Stimulated activated CD4-positive, alpha-beta T cell treated with anti-CD3 and anti-CD28 coated beads, Interleukin-1b, Interleukin-23, amount 100 ng/mL, for 4 hours (primary cell): ENCODE data around the gene TENM4.
"Not testable (repeated sequence)": the region's sequence is repeated elsewhere in the genome, so short reads cannot be mapped to it uniquely, and the experiment has no call there.

ENCODE experiments used
- DNase-seq, 2 donors: peaks; one replicate each; pipeline ENCODE4 v3.0.0-alpha.2; 2020; ENCODE audit warnings: low read depth in 2 of 2

Gene TENM4

GRCh38 chr11:79209540-79210266, 231.1 kb downstream of the TENM4 start:
- no peak for DNase-seq

- DNase-seq = no peak
These were observed 232.7 kb downstream of the TENM4 start for GRCh38 chr11:79208126-79208525.

- DNase-seq = no peak
These were observed 233.9 kb downstream of the TENM4 start for GRCh38 chr11:79206951-79207350.

- no peak for DNase-seq
These were observed 235.0 kb downstream of the TENM4 start for GRCh38 chr11:79205786-79206185.

- no peak for DNase-seq
These were observed 239.0 kb downstream of the TENM4 start for GRCh38 chr11:79201677-79202347.

GRCh38 chr11:79200398-79201070, 240.3 kb downstream of the TENM4 start:
- DNase-seq = no peak

GRCh38 chr11:79199729-79200354, 241.0 kb downstream of the TENM4 start:
- DNase-seq = no peak

- no peak for DNase-seq
These were observed 242.0 kb downstream of the TENM4 start for GRCh38 chr11:79198898-79199250.

GRCh38 chr11:79198203-79198897, 242.5 kb downstream of the TENM4 start:
- DNase-seq = no peak

GRCh38 chr11:79196950-79197349, 243.9 kb downstream of the TENM4 start:
- DNase-seq = no peak

- DNase-seq = no peak
These were observed 245.6 kb downstream of the TENM4 start for GRCh38 chr11:79195209-79195608.

- no peak for DNase-seq
These were observed 247.0 kb downstream of the TENM4 start for GRCh38 chr11:79193663-79194310.

- DNase-seq = no peak
These were observed 248.0 kb downstream of the TENM4 start for GRCh38 chr11:79192836-79193235.

- not testable (repeated sequence) for DNase-seq
These were observed 249.1 kb downstream of the TENM4 start for GRCh38 chr11:79191716-79192115.

GRCh38 chr11:79190553-79190952, 250.3 kb downstream of the TENM4 start:
- not testable (repeated sequence) for DNase-seq

GRCh38 chr11:79189601-79190000, 251.2 kb downstream of the TENM4 start:
- DNase-seq = no peak

- DNase-seq = no peak
These were observed 251.8 kb downstream of the TENM4 start for GRCh38 chr11:79189055-79189454.

- no peak for DNase-seq
These were observed 254.2 kb downstream of the TENM4 start for GRCh38 chr11:79186669-79187068.

- DNase-seq = no peak
These were observed 255.5 kb downstream of the TENM4 start for GRCh38 chr11:79185351-79185750.

- no peak for DNase-seq
These were observed 256.5 kb downstream of the TENM4 start for GRCh38 chr11:79184285-79184684.

- no peak for DNase-seq
These were observed 258.0 kb downstream of the TENM4 start for GRCh38 chr11:79182794-79183193.
